COLO668 (cell line): ENCODE data around the gene ATG2A.

Experiments used
- DNase-seq: peaks from one replicate; lab custom pipeline; 2025; ENCODE audit not compliant: unreplicated experiment; lab: John Stamatoyannopoulos, UW

The ATG2A gene

GRCh38 chr11:64872790-64873488 is 44.1 kb downstream of the ATG2A start:
- DNase-seq = no peak

- no peak for DNase-seq
Observed at GRCh38 chr11:64871492-64871891, 45.5 kb downstream of the ATG2A start.

GRCh38 chr11:64870893-64871466 is 46.0 kb downstream of the ATG2A start:
- peak; percentile 55 for DNase-seq

GRCh38 chr11:64870176-64870892 is 46.7 kb downstream of the ATG2A start:
- DNase-seq = no peak

GRCh38 chr11:64869571-64870175 is 47.3 kb downstream of the ATG2A start:
- no peak for DNase-seq

- DNase-seq = peak; percentile 51
Observed at GRCh38 chr11:64868904-64869570, 48.0 kb downstream of the ATG2A start.

- DNase-seq = no peak
Observed at GRCh38 chr11:64867748-64868462, 49.1 kb downstream of the ATG2A start.

GRCh38 chr11:64866173-64866491 is 50.9 kb downstream of the ATG2A start:
- DNase-seq = no peak

- DNase-seq = no peak
Observed at GRCh38 chr11:64865286-64866172, 51.5 kb downstream of the ATG2A start.

GRCh38 chr11:64864473-64865285 is 52.3 kb downstream of the ATG2A start:
- no peak for DNase-seq

GRCh38 chr11:64864135-64864472 is 52.9 kb downstream of the ATG2A start:
- no peak for DNase-seq

- DNase-seq = no peak
Observed at GRCh38 chr11:64863391-64864060, 53.5 kb downstream of the ATG2A start.

GRCh38 chr11:64862987-64863390 is 54.0 kb downstream of the ATG2A start:
- no peak for DNase-seq

- DNase-seq = no peak
Observed at GRCh38 chr11:64861227-64861975, 55.6 kb downstream of the ATG2A start.

GRCh38 chr11:64859542-64860414 is 57.2 kb downstream of the ATG2A start:
- DNase-seq = no peak

- DNase-seq = no peak
Observed at GRCh38 chr11:64858467-64859263, 58.3 kb downstream of the ATG2A start.
